Measurements from ENCODE around the gene RAB26. TPM values are rescaled to one million over a fixed set of nuclear protein-coding genes. Genes with fewer than 3 reads are reported as not detected.
"Not testable (repeated sequence)": the region's sequence is repeated elsewhere in the genome, so short reads cannot be mapped to it uniquely, and the experiment has no call there.

The RAB26 gene
- total and polyA plus RNA-seq, 2 experiments from 2014 or later, result 6.5 to 12.1 TPM

- H3K4me1 ChIP-seq (ENCODE audit: low read depth); H3K4me3 ChIP-seq: not testable (repeated sequence)
Measured at GRCh38 chr16:2109872-2110271, 38.6 kb upstream of the RAB26 start.

GRCh38 chr16:2110332-2111008, 38.0 kb upstream of the RAB26 start:
- not testable (repeated sequence) for DNase-seq (ENCODE audit: low read depth in 1 of 2, low spot score in 1 of 2); H3K4me3 ChIP-seq; H3K27me3 ChIP-seq; H3K36me3 ChIP-seq; H3K4me1 ChIP-seq (ENCODE audit: low read depth); H3K9me3 ChIP-seq (ENCODE audit: low read depth); H3K27ac ChIP-seq

More at GRCh38 chr16:2109872-2110271, 38.6 kb upstream of the RAB26 start:
- not testable (repeated sequence) for H3K36me3 ChIP-seq; DNase-seq (ENCODE audit: low read depth in 1 of 2, low spot score in 1 of 2); H3K27me3 ChIP-seq; H3K27ac ChIP-seq; H3K9me3 ChIP-seq (ENCODE audit: low read depth)

- H3K4me3 ChIP-seq; H3K9me3 ChIP-seq (ENCODE audit: low read depth); H3K27ac ChIP-seq; H3K4me1 ChIP-seq (ENCODE audit: low read depth); H3K36me3 ChIP-seq; DNase-seq (ENCODE audit: low read depth in 1 of 2, low spot score in 1 of 2); H3K27me3 ChIP-seq: not testable (repeated sequence)
Measured at GRCh38 chr16:2111009-2111353, 37.4 kb upstream of the RAB26 start.

- not testable (repeated sequence) for H3K27me3 ChIP-seq; H3K9me3 ChIP-seq (ENCODE audit: low read depth); H3K27ac ChIP-seq; H3K36me3 ChIP-seq; H3K4me3 ChIP-seq; DNase-seq (ENCODE audit: low read depth in 1 of 2, low spot score in 1 of 2); H3K4me1 ChIP-seq (ENCODE audit: low read depth)
Measured at GRCh38 chr16:2111412-2112335, 36.8 kb upstream of the RAB26 start.

GRCh38 chr16:2112539-2113106, 35.8 kb upstream of the RAB26 start:
- H3K27me3 ChIP-seq; H3K9me3 ChIP-seq (ENCODE audit: low read depth); H3K36me3 ChIP-seq; DNase-seq (ENCODE audit: low read depth in 1 of 2, low spot score in 1 of 2); H3K27ac ChIP-seq; H3K4me3 ChIP-seq; H3K4me1 ChIP-seq (ENCODE audit: low read depth): not testable (repeated sequence)

- H3K27ac ChIP-seq; H3K27me3 ChIP-seq; DNase-seq (ENCODE audit: low read depth in 1 of 2, low spot score in 1 of 2); H3K4me3 ChIP-seq; H3K4me1 ChIP-seq (ENCODE audit: low read depth); H3K9me3 ChIP-seq (ENCODE audit: low read depth); H3K36me3 ChIP-seq: not testable (repeated sequence)
Measured at GRCh38 chr16:2114225-2114624, 34.2 kb upstream of the RAB26 start.

- H3K36me3 ChIP-seq; H3K27ac ChIP-seq; H3K9me3 ChIP-seq (ENCODE audit: low read depth); DNase-seq (ENCODE audit: low read depth in 1 of 2, low spot score in 1 of 2); H3K4me1 ChIP-seq (ENCODE audit: low read depth); H3K27me3 ChIP-seq; H3K4me3 ChIP-seq: not testable (repeated sequence)
Measured at GRCh38 chr16:2114885-2115590, 33.4 kb upstream of the RAB26 start.

- Histone ChIP-seq H3K36me3 (peaks cover 5% of the 10 kb centered on the region), H3K9me3 (ENCODE audit: low read depth) (no peaks in the 10 kb centered on the region), H3K27me3 (no peaks in the 10 kb centered on the region), H3K4me1 (ENCODE audit: low read depth) (no peaks in the 10 kb centered on the region), H3K27ac (no peak overlapping the region), H3K4me3 (no peak overlapping the region)
- no peak for DNase-seq (ENCODE audit: low read depth in 1 of 2, low spot score in 1 of 2)
- no peak for TF ChIP-seq CTCF (IDR thresholded peaks at IDR 0.05; ENCODE audit: low read depth, low read length)
Measured at GRCh38 chr16:2115591-2115973, 32.8 kb upstream of the RAB26 start.

GRCh38 chr16:2116428-2116827, 32.0 kb upstream of the RAB26 start:
- not testable (repeated sequence) for DNase-seq (ENCODE audit: low read depth in 1 of 2, low spot score in 1 of 2); H3K4me3 ChIP-seq; H3K27me3 ChIP-seq; H3K27ac ChIP-seq; H3K4me1 ChIP-seq (ENCODE audit: low read depth); H3K9me3 ChIP-seq (ENCODE audit: low read depth); H3K36me3 ChIP-seq

GRCh38 chr16:2117341-2117740, 31.1 kb upstream of the RAB26 start:
- H3K27ac ChIP-seq; DNase-seq (ENCODE audit: low read depth in 1 of 2, low spot score in 1 of 2): not testable (repeated sequence)

GRCh38 chr16:2117960-2118722, 30.3 kb upstream of the RAB26 start:
- not testable (repeated sequence) for H3K27me3 ChIP-seq; H3K4me1 ChIP-seq (ENCODE audit: low read depth); H3K4me3 ChIP-seq; H3K9me3 ChIP-seq (ENCODE audit: low read depth); H3K36me3 ChIP-seq; DNase-seq (ENCODE audit: low read depth in 1 of 2, low spot score in 1 of 2); H3K27ac ChIP-seq

More at GRCh38 chr16:2117341-2117740, 31.1 kb upstream of the RAB26 start:
- not testable (repeated sequence) for H3K4me3 ChIP-seq; H3K27me3 ChIP-seq; H3K36me3 ChIP-seq; H3K9me3 ChIP-seq (ENCODE audit: low read depth); H3K4me1 ChIP-seq (ENCODE audit: low read depth)

GRCh38 chr16:2121325-2121724, 27.1 kb upstream of the RAB26 start:
- not testable (repeated sequence) for H3K27ac ChIP-seq; H3K9me3 ChIP-seq (ENCODE audit: low read depth); H3K36me3 ChIP-seq; H3K27me3 ChIP-seq; H3K4me3 ChIP-seq
- DNase-seq (ENCODE audit: low read depth in 1 of 2, low spot score in 1 of 2), result peak; percentile 20 to 37
- peaks cover 16% of the 10 kb centered on the region for H3K4me1 ChIP-seq (ENCODE audit: low read depth)

Data from cardiac muscle cell (in vitro differentiated cells and primary cell).